ENCODE data around the gene FYCO1.

DNA sequence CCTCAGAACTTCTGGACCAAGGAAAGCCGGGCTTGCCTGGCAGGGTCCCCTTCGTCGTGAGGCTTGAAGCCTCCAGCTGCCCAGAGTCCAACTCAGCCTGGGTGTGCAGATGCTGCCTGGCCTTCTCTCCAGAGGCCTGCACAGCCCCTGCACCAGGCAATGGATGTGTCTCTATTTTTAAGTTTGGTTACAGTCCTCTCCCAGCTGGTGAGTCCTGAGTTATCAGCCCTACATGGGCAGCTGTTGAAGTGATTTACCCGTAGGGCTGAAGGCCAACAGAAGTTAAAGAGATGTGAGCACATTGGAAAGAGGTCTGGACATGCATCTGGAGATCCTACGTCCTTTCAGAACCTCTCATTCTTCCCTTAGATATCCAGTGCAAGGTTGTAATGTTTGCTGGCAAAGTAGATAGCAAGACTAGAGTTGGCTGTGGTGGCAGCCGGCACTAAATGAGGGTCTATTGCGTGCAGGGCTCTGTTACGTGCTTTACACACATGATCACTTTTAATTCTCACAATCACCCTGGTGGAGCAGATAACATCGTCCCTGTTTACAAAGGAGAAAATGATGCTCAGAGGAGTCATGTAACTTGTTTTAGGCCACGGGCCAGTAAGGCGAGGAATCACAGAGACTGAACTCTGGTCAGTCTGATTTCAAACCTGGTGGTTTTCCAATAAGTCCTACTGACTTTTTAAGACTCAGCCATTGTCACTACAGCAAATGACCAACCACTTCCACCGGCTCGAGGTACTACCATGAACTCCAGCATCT, 9.9 kb downstream of the FYCO1 start:
- TF ChIP-seq CTCF (IDR thresholded peaks at IDR 0.05) (no peak), ZFX (IDR thresholded peaks at IDR 0.05; ENCODE audit: borderline replicate concordance) (no peak)

Data from 22Rv1 (cell line).